Mucosa of rectum (tissue), 2 donors: Measurements from ENCODE around the gene KIF11.
"Not testable (repeated sequence)": the region's sequence is repeated elsewhere in the genome, so short reads cannot be mapped to it uniquely, and the experiment has no call there.

ENCODE experiments used
- H3K27ac ChIP-seq, 2 donors: one replicate each; pipeline ENCODE4 v1.7.0; 2013; ENCODE audit warnings: inconsistent platforms in 2 of 2, low read depth in 2 of 2, low read length in 2 of 2
- H3K27me3 ChIP-seq, 2 donors: one replicate each; pipeline ENCODE4 v1.7.0; 2013; ENCODE audit warnings: low read length in 2 of 2; ENCODE audit not compliant: control insufficient read depth in 2 of 2, insufficient read depth in 2 of 2
- H3K36me3 ChIP-seq, 2 donors: one replicate each; pipeline ENCODE4 v1.7.0; 2013; ENCODE audit warnings: low read length in 2 of 2; ENCODE audit not compliant: control insufficient read depth in 2 of 2, insufficient read depth in 2 of 2
- H3K4me1 ChIP-seq, 2 donors: one replicate each; pipeline ENCODE4 v1.7.0; 2013; ENCODE audit warnings: low read length in 2 of 2, mild to moderate bottlenecking in 1 of 2; ENCODE audit not compliant: control insufficient read depth in 2 of 2, insufficient read depth in 2 of 2
- H3K4me3 ChIP-seq, 2 donors: one replicate each; pipeline ENCODE4 v1.7.0; 2013; ENCODE audit warnings: low read length in 2 of 2
- H3K9ac ChIP-seq, 2 donors: one replicate each; pipeline ENCODE4 v1.7.0; 2013; ENCODE audit warnings: low read length in 2 of 2, low read depth in 1 of 2, mild to moderate bottlenecking in 1 of 2
- H3K9me3 ChIP-seq, 2 donors: one replicate each; pipeline ENCODE4 v1.7.0; 2013; ENCODE audit warnings: low read length in 2 of 2; ENCODE audit not compliant: control insufficient read depth in 2 of 2
- donor health status: healthy.
- donor health status: Normal muscosa, but diverticular disease.

Gene KIF11

DNA sequence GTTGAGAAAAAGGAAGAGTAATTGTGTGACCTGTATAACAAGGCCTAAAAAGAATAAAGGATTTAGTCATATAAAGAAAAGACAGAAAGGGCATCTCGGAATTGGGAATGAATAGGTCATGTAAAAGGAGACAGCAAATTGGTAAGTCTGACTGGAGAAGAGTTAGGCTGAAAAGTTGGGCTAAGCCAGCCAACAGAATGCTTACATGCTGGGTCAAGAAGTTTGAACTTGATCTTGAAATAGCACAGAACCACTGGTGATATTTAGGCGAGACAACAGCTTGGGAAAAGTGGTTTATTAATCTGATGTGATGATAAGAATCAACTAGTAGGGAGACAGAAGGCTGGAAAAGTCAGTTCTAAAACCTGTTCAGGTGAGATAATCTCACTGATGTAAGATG is 23.9 kb upstream of the KIF11 start:
- no peaks in the 10 kb centered on the region for H3K9me3 ChIP-seq
- peaks cover 0 to 2% of the 10 kb centered on the region in 2 donors for H3K36me3 ChIP-seq
- H3K4me1 ChIP-seq: peaks cover 9 to 13% of the 10 kb centered on the region in 2 donors
- no peak overlapping the region for H3K27ac ChIP-seq
- no peaks in the 10 kb centered on the region for H3K27me3 ChIP-seq
- H3K9ac ChIP-seq: no peak overlapping the region
- no peak overlapping the region for H3K4me3 ChIP-seq

- not testable (repeated sequence) for H3K27ac ChIP-seq, H3K9me3 ChIP-seq, H3K27me3 ChIP-seq, H3K9ac ChIP-seq, H3K36me3 ChIP-seq, H3K4me3 ChIP-seq
- H3K4me1 ChIP-seq: peaks cover 9 to 15% of the 10 kb centered on the region in 2 donors
Observed at GRCh38 chr10:92569663-92570062, 23.3 kb upstream of the KIF11 start.

DNA sequence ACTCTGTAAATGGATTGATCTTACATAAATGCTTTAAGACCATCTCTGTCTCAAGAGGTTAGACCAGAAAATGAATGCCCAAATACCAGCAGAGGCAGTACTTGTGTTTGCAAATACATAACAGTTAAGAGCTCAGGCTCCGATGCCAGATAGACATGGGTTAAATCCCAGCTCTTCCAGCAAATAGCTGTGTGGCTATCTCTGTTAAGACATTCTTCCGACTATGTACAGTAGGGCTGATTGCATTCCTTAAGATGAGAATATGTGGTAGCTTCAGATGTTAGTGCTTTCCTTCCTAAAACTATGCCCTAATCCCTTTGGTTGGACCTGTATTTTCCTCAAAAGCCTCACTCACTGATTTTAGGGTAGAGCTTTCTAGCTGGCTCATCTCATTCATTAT is 21.3 kb upstream of the KIF11 start:
- no peaks in the 10 kb centered on the region for H3K27me3 ChIP-seq
- no peak overlapping the region for H3K9ac ChIP-seq

GRCh38 chr10:92572362-92573090 is 20.4 kb upstream of the KIF11 start:
- peak overlapping the region; percentile 89 to 97 for H3K4me3 ChIP-seq
- H3K9me3 ChIP-seq: no peaks in the 10 kb centered on the region
- H3K27me3 ChIP-seq: no peaks in the 10 kb centered on the region
- peaks cover 9 to 20% of the 10 kb centered on the region in 2 donors for H3K4me1 ChIP-seq
- H3K36me3 ChIP-seq: no peaks in the 10 kb centered on the region
- H3K27ac ChIP-seq: no peak overlapping the region
- H3K9ac ChIP-seq: peak overlapping the region; percentile 91 to 92

More for the DNA sequence above, 21.3 kb upstream of the KIF11 start:
- no peak overlapping the region for H3K27ac ChIP-seq
- peaks cover 9 to 20% of the 10 kb centered on the region in 2 donors for H3K4me1 ChIP-seq
- H3K36me3 ChIP-seq: no peaks in the 10 kb centered on the region
- H3K9me3 ChIP-seq: no peaks in the 10 kb centered on the region
- H3K4me3 ChIP-seq: no peak overlapping the region

GRCh38 chr10:92573091-92573797 is 19.7 kb upstream of the KIF11 start:
- H3K36me3 ChIP-seq: no peaks in the 10 kb centered on the region
- H3K9ac ChIP-seq: peak overlapping the region; percentile 91 to 92
- H3K9me3 ChIP-seq: no peaks in the 10 kb centered on the region
- H3K4me3 ChIP-seq: peak overlapping the region; percentile 89 to 97
- peak overlapping the region; percentile 94 to 96 for H3K27ac ChIP-seq
- peaks cover 9 to 18% of the 10 kb centered on the region in 2 donors for H3K4me1 ChIP-seq
- H3K27me3 ChIP-seq: no peaks in the 10 kb centered on the region

GRCh38 chr10:92573798-92574547 is 19.0 kb upstream of the KIF11 start, which contains the start of gene IDE:
Gene IDE (minus strand): TSS chr10:92574093. CDS start chr10:92574019, 74 bp downstream.
- no peaks in the 10 kb centered on the region for H3K9me3 ChIP-seq
- no peaks in the 10 kb centered on the region for H3K36me3 ChIP-seq
- H3K4me1 ChIP-seq: peaks cover 9 to 16% of the 10 kb centered on the region in 2 donors
- peak within 1 kb of the TSS; percentile 91 to 92 for H3K9ac ChIP-seq
- H3K27me3 ChIP-seq: no peaks in the 10 kb centered on the region
- H3K4me3 ChIP-seq: peak within 1 kb of the TSS; percentile 89 to 97
- H3K27ac ChIP-seq: peak within 1 kb of the TSS; percentile 94 to 96

- Histone ChIP-seq H3K36me3 (no peaks in the 10 kb centered on the region), H3K27me3 (no peaks in the 10 kb centered on the region), H3K27ac (peak overlapping the region; percentile 94 to 96), H3K9ac (peak overlapping the region; percentile 91 to 92), H3K9me3 (no peaks in the 10 kb centered on the region), H3K4me3 (peak overlapping the region; percentile 89 to 97), H3K4me1 (peaks cover 9 to 16% of the 10 kb centered on the region in 2 donors)
Observed at GRCh38 chr10:92574548-92575261, 18.2 kb upstream of the KIF11 start.

GRCh38 chr10:92575961-92576360 is 17.0 kb upstream of the KIF11 start:
- Histone ChIP-seq H3K36me3 (no peaks in the 10 kb centered on the region), H3K27me3 (no peaks in the 10 kb centered on the region), H3K9ac (no peak overlapping the region), H3K4me1 (peaks cover 9 to 16% of the 10 kb centered on the region in 2 donors), H3K27ac (no peak overlapping the region), H3K4me3 (no peak overlapping the region), H3K9me3 (no peaks in the 10 kb centered on the region)

GRCh38 chr10:92582347-92582746 is 10.6 kb upstream of the KIF11 start:
- H3K9ac ChIP-seq: not testable (repeated sequence)

More at GRCh38 chr10:92582347-92582746, 10.6 kb upstream of the KIF11 start:
- H3K4me3 ChIP-seq, H3K27me3 ChIP-seq, H3K27ac ChIP-seq, H3K4me1 ChIP-seq, H3K36me3 ChIP-seq, H3K9me3 ChIP-seq: not testable (repeated sequence)
